HG03135 (cell line): ENCODE measurements around the gene NFATC1.

Experiments used
- ATAC-seq: cut with Tn5 transposase; IDR thresholded peaks from one replicate; pipeline ENCODE4 v1.9.1; 2021; ENCODE audit warnings: mild to moderate bottlenecking, moderate library complexity; ENCODE audit not compliant: unreplicated experiment

NFATC1 gene

GRCh38 chr18:79567481-79568147 is 171.9 kb downstream of the NFATC1 start:
- no peak for ATAC-seq

- ATAC-seq = no peak
These were observed 172.9 kb downstream of the NFATC1 start for GRCh38 chr18:79568543-79569205.

GRCh38 chr18:79569720-79570119 is 174.0 kb downstream of the NFATC1 start:
- no peak for ATAC-seq

GRCh38 chr18:79570266-79571201 is 174.8 kb downstream of the NFATC1 start:
- no peak for ATAC-seq

GRCh38 chr18:79571211-79572092 is 175.7 kb downstream of the NFATC1 start:
- ATAC-seq = no peak

GRCh38 chr18:79572093-79572780 is 176.5 kb downstream of the NFATC1 start:
- ATAC-seq = no peak

- no peak for ATAC-seq
These were observed 177.2 kb downstream of the NFATC1 start for GRCh38 chr18:79572848-79573451.

GRCh38 chr18:79573921-79574491 is 178.3 kb downstream of the NFATC1 start:
- no peak for ATAC-seq

GRCh38 chr18:79574938-79575525 is 179.3 kb downstream of the NFATC1 start:
- no peak for ATAC-seq

- ATAC-seq = no peak
These were observed 180.4 kb downstream of the NFATC1 start for GRCh38 chr18:79575891-79576685.

GRCh38 chr18:79576686-79577351 is 181.1 kb downstream of the NFATC1 start:
- no peak for ATAC-seq

GRCh38 chr18:79577451-79578395 is 182.0 kb downstream of the NFATC1 start:
- ATAC-seq = no peak

- no peak for ATAC-seq
These were observed 182.9 kb downstream of the NFATC1 start for GRCh38 chr18:79578396-79579260.
